ENCODE data around the gene TPRG1L. TPM values are rescaled to one million over a fixed set of nuclear protein-coding genes. Genes with fewer than 3 reads are reported as not detected.
"Not testable (repeated sequence)": the region's sequence is repeated elsewhere in the genome, so short reads cannot be mapped to it uniquely, and the experiment has no call there.

The TPRG1L gene
- total RNA-seq, 3 donors from 2014 or later = 70.4 to 96.0 (median 76.1) TPM

DNA sequence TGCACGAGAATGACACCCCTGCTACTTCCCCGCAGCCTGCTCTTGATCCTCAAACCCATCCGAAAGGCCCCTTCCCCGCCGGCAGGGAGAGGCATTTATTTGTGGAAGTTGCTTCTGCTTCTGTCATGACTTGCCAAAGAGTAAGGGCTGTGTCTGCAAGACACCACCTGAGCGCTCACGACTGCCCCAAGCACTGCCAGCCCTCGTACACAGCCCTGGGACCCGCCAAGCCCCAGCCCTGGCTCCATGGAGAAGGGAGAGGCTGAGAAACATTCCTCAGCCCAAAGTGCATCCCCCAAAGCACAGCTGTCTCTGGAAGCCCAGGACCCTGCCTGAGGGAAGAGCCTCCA lies 6.3 kb upstream of the TPRG1L start:
- Histone ChIP-seq H3K36me3 (ENCODE audit: low read depth) (no peaks in the 10 kb centered on the region), H3K9me3 (no peaks in the 10 kb centered on the region), H3K4me1 (ENCODE audit: low read depth) (peaks cover 10% of the 10 kb centered on the region), H3K4me3 (no peak overlapping the region)
- TF ChIP-seq, protein P1, sequence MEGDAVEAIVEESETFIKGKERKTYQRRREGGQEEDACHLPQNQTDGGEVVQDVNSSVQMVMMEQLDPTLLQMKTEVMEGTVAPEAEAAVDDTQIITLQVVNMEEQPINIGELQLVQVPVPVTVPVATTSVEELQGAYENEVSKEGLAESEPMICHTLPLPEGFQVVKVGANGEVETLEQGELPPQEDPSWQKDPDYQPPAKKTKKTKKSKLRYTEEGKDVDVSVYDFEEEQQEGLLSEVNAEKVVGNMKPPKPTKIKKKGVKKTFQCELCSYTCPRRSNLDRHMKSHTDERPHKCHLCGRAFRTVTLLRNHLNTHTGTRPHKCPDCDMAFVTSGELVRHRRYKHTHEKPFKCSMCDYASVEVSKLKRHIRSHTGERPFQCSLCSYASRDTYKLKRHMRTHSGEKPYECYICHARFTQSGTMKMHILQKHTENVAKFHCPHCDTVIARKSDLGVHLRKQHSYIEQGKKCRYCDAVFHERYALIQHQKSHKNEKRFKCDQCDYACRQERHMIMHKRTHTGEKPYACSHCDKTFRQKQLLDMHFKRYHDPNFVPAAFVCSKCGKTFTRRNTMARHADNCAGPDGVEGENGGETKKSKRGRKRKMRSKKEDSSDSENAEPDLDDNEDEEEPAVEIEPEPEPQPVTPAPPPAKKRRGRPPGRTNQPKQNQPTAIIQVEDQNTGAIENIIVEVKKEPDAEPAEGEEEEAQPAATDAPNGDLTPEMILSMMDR (IDR thresholded peaks at IDR 0.05) = no peak
- intact Hi-C loops (cut with DNase I, micrococcal nuclease) = loop anchor here (5.0 kb wide), 2 partner anchors 126 to 166 kb away; partner anchors contain the start of gene ARHGEF16 (in 1 of the 2)
- no peak for ATAC-seq
- DNase-seq = no peak

DNA sequence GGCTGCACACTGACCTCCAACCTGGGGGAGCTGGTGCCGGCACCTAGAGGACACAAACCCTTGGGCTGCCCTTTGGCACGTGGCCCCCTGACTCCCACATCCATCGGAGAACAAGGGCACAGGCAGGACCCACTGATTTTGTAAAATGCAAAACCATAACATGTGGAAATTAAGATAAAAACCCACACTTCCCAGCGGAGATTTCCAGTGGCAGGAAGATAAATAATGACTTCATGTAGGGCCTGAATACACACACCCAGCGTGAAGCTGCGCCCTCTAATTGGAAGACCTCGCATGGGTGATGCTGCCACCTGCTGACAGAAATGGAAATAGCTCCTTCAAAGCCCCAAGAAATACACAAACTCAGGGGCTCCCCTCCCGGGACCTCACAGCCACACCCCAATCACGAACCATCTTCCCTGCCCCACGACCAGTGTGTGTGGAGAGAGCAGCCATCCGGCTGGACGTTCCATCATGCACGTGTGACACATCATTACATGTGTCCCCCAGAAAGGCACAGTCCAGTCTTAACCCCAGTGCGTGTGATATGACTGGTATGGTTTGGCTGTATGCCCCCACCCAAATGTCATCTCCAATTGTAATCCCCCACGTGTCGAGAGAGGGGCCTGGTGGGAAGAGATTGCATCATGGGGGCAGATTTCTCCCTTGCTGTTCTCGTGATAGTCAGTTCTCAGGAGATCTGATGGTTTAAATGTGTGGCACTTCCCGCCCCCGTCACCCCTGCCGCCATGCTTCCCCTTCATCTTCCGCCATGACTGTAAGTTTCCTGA lies 5.7 kb upstream of the TPRG1L start:
- Histone ChIP-seq H3K4me3 (no peak overlapping the region), H3K9me3 (no peaks in the 10 kb centered on the region), H3K4me1 (ENCODE audit: low read depth) (peaks cover 16% of the 10 kb centered on the region), H3K36me3 (ENCODE audit: low read depth) (no peaks in the 10 kb centered on the region)
- intact Hi-C loops (cut with DNase I, micrococcal nuclease) = loop anchor here (5.0 kb wide), 2 partner anchors 127 to 167 kb away; partner anchors contain the start of gene ARHGEF16 (in 1 of the 2)
- TF ChIP-seq, protein P1 (IDR thresholded peaks at IDR 0.05) = peak; percentile 58
- DNase-seq (peak in 2 of 3 donors; percentile 56 to 91), ATAC-seq (peak; percentile 91)

DNA sequence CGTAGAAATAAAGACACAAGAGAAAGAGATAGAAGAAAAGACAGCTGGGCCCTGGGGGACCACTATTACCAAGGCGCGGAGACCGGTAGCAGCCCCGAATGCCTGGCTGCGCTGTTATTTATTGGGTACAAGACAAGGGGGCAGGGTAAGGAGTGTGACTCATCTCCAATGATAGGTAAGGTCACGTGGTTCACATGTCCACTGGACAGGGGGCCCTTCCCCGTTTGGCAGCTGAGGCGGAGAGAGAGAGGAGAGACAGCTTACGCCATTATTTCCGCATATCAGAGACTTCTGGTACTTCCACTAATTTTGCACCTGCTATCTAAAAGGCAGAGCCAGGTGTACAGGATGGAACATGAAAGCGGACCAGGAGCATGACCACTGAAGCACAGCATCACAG lies 4.1 kb upstream of the TPRG1L start:
- H3K4me1 ChIP-seq (ENCODE audit: low read depth) = peaks cover 18% of the 10 kb centered on the region
- DNase-seq (no peak), ATAC-seq (no peak)
- H3K36me3 ChIP-seq (ENCODE audit: low read depth) = no peaks in the 10 kb centered on the region
- H3K9me3 ChIP-seq = no peaks in the 10 kb centered on the region
- intact Hi-C loops (cut with DNase I, micrococcal nuclease) = no loop called here
- TF ChIP-seq, protein P1 (IDR thresholded peaks at IDR 0.05) = no peak
- H3K4me3 ChIP-seq = no peak overlapping the region

DNA sequence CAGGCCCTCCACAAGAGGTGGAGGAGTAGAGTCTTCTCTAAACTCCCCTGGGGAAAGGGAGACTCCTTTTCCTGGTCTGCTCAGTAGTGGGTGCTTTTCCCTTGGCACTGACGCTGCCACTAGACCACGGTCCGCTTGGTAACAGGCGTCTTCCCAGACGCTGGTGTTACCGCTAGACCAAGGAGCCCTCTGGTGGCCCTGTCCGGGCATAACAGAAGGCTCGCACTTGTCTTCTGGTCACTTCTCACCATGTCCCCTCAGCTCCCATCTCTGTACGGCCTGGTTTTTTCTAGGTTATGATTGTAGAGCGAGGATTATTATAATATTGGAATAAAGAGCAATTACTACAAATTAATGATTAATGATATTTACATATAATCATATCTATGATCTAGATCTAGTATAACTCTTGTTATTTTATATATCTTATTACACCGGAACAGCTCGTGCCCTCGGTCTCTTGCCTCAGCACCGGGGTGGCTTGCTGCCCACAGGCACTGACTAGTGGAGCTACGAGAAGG lies 3.6 kb upstream of the TPRG1L start:
- H3K36me3 ChIP-seq (ENCODE audit: low read depth); H3K4me3 ChIP-seq; H3K9me3 ChIP-seq; intact Hi-C loops (cut with DNase I, micrococcal nuclease); ATAC-seq: not testable (repeated sequence)
- TF ChIP-seq, protein P1 (IDR thresholded peaks at IDR 0.05) = peak; percentile 38
- peaks cover 22% of the 10 kb centered on the region for H3K4me1 ChIP-seq (ENCODE audit: low read depth)
- peak in 1 of 3 donors; percentile 27 for DNase-seq

DNA sequence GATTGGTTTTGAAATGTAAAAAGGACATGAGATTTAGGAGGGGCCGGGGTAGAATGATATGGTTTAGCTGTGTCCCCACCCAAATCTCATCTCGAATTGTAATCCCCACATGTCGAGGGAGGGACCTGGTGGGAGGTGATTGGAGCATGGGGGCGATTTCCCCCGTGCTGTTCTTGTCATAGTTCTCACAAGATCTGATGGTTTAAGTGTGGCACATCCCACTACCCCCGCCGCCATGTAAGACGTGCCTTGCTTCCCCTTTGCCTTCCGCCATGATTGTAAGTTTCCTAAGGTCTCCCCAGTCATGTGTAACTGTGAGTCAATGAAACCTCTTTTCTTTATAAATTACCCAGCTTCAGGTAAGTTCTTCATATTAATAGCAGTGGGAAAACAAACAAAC lies 2.7 kb upstream of the TPRG1L start:
- H3K36me3 ChIP-seq (ENCODE audit: low read depth); H3K9me3 ChIP-seq; ATAC-seq; DNase-seq; H3K4me3 ChIP-seq; intact Hi-C loops (cut with DNase I, micrococcal nuclease): not testable (repeated sequence)
- H3K4me1 ChIP-seq (ENCODE audit: low read depth) = peaks cover 22% of the 10 kb centered on the region

DNA sequence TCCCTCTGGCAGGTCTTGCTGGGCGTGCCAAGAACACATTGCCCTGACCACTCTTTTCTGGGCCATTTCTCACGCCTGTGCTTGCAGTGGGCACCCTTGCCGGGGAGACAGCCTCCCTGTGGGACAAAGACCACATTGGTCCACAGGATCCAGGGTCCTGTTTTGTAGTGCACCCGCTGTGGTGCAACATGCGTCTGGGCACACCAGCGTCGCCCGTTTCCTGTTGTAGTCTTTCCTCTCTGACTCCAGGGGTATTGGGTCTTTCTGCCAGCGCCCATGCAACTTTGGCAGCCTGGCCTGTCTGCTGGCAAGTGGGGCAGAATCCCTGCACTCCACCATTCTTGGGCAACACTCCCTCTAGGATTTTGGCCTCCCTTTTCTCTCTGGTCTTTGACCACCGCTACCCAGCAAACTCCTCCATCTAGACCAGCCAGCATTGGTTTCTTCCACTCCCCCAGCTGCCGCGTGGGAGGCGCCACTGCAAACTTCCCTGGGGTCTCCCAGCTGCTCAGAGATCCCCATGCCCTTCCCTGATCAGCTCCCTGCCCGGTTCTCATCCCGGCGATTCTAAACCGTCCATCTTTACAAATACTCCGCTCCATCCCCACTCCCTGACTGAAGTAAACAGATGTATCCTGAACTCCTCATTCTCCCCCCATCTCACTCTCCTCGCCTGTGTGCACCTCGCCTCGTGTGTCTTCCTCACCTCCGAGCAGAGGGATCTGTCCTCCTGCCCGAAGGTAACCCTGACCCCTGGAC lies 1.2 kb upstream of the TPRG1L start:
- DNase-seq = peak in 2 of 3 donors; percentile 39 to 42
- H3K36me3 ChIP-seq (ENCODE audit: low read depth) = no peaks in the 10 kb centered on the region
- no peak for ATAC-seq
- H3K4me3 ChIP-seq = peak overlapping the region; percentile 78
- no peaks in the 10 kb centered on the region for H3K9me3 ChIP-seq
- H3K4me1 ChIP-seq (ENCODE audit: low read depth) = peaks cover 22% of the 10 kb centered on the region
- TF ChIP-seq, protein P1 (IDR thresholded peaks at IDR 0.05) = no peak
- intact Hi-C loops (cut with DNase I, micrococcal nuclease) = no loop called here
